22Rv1 (cell line): ENCODE results near the gene PRDM16.

Experiments
- CTCF ChIP-seq: fragments of 450-650 bp; IDR thresholded peaks from 2 replicates; pipeline ENCODE4 v1.5.1; 2017; ENCODE audit warnings: mild to moderate bottlenecking
- ZFX ChIP-seq: fragments of 450-650 bp; IDR thresholded peaks from 2 replicates; pipeline ENCODE4 v1.6.1; 2017; ENCODE audit warnings: antibody characterized with exemption, borderline replicate concordance

GRCh38 chr1:3135073-3135702 lies 66.2 kb downstream of the PRDM16 start:
- TF ChIP-seq CTCF (no peak), ZFX (no peak)
